Measurements from ENCODE around the gene PPP4R3A. TPM values are rescaled to one million over a fixed set of nuclear protein-coding genes. Genes with fewer than 3 reads are reported as not detected.

PPP4R3A gene
- total RNA-seq, 2 donors from 2014 or later = 57.5 to 104 TPM

DNA sequence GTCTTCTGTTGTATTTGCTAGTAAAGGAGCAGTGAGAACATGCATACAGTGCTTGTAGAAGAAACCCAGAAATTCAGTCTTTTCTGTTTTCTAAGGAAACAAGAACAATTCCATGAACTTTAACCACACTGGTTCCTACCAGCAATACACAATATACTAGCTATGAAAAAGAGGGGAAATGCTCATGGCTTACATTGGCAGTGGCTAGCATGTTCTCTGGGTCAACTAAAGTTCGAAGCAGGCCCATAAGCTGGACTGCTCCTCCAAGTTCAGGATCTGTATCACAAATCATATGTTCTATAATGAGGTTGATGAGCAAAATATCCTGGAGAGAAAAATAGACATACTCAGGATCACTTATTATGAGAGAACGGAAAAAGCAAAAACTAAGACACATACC is 37.1 kb downstream of the PPP4R3A start:
- ATAC-seq (ENCODE audit: insufficient number of reproducible peaks, low FRiP score, low read depth) = no peak
- no peak for DNase-seq (ENCODE audit: low spot score)
- TF ChIP-seq, protein P1, sequence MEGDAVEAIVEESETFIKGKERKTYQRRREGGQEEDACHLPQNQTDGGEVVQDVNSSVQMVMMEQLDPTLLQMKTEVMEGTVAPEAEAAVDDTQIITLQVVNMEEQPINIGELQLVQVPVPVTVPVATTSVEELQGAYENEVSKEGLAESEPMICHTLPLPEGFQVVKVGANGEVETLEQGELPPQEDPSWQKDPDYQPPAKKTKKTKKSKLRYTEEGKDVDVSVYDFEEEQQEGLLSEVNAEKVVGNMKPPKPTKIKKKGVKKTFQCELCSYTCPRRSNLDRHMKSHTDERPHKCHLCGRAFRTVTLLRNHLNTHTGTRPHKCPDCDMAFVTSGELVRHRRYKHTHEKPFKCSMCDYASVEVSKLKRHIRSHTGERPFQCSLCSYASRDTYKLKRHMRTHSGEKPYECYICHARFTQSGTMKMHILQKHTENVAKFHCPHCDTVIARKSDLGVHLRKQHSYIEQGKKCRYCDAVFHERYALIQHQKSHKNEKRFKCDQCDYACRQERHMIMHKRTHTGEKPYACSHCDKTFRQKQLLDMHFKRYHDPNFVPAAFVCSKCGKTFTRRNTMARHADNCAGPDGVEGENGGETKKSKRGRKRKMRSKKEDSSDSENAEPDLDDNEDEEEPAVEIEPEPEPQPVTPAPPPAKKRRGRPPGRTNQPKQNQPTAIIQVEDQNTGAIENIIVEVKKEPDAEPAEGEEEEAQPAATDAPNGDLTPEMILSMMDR (IDR thresholded peaks at IDR 0.05) = no peak
- H3K4me1 ChIP-seq (ENCODE audit: control insufficient read depth in 1 of 2, low read depth in 2 of 2) = peaks cover 0 to 11% of the 10 kb centered on the region in 2 donors
- no peaks in the 10 kb centered on the region for H3K9me3 ChIP-seq
- no peaks in the 10 kb centered on the region for H3K27me3 ChIP-seq (replicated peaks; ENCODE audit: insufficient read depth)
- H3K36me3 ChIP-seq = peaks cover 50% of the 10 kb centered on the region
- no peak overlapping the region for H3K4me3 ChIP-seq
- no peak overlapping the region for H3K27ac ChIP-seq

DNA sequence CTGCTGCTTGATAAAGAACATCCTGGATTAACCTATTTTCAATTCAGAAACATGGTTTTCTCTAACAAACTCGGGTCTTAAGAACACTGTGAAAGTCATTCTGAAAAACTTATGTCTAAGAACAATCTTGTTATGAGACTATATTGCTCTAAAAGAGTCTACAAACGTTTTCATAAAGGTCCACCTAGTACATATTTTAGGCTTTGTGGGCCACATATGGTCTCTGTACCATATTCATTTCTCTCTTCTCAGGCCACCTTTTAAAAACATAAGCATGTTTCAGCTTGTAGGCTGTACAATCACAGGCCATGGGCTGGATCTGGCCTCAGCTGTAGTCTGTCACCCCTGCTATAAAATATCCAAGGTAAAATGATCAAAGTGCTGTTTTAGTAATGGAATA is 39.9 kb downstream of the PPP4R3A start:
- no peak overlapping the region for H3K4me3 ChIP-seq
- H3K27ac ChIP-seq = no peak overlapping the region
- ATAC-seq (ENCODE audit: insufficient number of reproducible peaks, low FRiP score, low read depth) = no peak
- H3K4me1 ChIP-seq (ENCODE audit: control insufficient read depth in 1 of 2, low read depth in 2 of 2) = no peaks in the 10 kb centered on the region
- DNase-seq (ENCODE audit: low spot score) = no peak
- H3K27me3 ChIP-seq (replicated peaks; ENCODE audit: insufficient read depth) = no peaks in the 10 kb centered on the region
- no peaks in the 10 kb centered on the region for H3K9me3 ChIP-seq
- H3K36me3 ChIP-seq = peaks cover 49% of the 10 kb centered on the region
- TF ChIP-seq, protein P1 (IDR thresholded peaks at IDR 0.05) = no peak

DNA sequence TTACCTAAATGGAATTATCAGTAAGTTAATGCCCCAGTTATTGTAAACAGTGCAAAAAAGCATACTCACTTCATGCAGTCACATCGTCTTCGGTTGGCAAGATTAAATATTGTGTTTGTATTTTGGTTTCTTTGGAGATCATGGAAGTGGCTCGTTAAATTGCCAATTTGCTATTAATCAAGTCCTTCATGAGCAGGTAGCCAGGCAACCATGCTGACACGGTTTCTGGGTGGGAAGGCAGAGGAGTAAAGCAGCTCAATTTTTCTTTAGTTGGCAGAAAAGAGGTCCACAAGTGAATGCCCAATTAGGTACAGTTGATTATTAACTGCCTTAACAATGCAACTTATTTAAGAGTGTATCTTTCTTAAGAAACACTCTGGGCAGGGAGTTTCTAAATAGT is 43.9 kb downstream of the PPP4R3A start:
- no peak for ATAC-seq (ENCODE audit: insufficient number of reproducible peaks, low FRiP score, low read depth)
- H3K4me1 ChIP-seq (ENCODE audit: control insufficient read depth in 1 of 2, low read depth in 2 of 2) = no peaks in the 10 kb centered on the region
- peaks cover 47% of the 10 kb centered on the region for H3K36me3 ChIP-seq
- no peak overlapping the region for H3K4me3 ChIP-seq
- no peak for DNase-seq (ENCODE audit: low spot score)
- no peak overlapping the region for H3K27ac ChIP-seq
- no peaks in the 10 kb centered on the region for H3K27me3 ChIP-seq (replicated peaks; ENCODE audit: insufficient read depth)
- TF ChIP-seq, protein P1 (IDR thresholded peaks at IDR 0.05) = no peak
- H3K9me3 ChIP-seq = no peaks in the 10 kb centered on the region

DNA sequence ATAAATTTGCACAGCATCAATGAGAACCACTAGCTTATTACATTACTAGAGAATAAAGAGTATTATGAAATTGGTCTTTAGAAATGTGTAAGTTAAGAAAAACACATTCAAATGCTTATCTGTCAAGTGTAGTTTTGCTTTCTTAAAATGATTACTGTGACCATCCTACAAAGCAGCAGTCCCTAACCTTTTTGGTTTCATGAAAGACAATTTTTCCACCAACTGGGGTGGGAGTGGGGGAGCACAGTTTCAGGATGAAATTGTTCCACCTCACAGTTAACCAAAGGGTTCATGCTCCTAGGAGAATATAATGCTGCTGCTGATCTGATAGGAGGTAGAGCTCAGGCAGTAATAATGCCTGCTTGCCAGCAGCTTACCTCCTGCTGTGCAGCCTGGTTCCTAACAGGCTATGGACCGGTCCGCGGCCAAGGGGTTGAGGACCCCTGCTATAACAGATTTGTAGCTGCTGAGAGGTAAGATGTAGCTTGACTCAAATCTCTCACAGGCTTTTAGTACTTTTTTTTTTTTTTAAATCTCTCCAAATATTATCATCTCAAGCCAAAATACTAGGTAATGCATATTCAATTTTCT is 45.4 kb downstream of the PPP4R3A start:
- no peaks in the 10 kb centered on the region for H3K4me1 ChIP-seq (ENCODE audit: control insufficient read depth in 1 of 2, low read depth in 2 of 2)
- H3K27ac ChIP-seq = no peak overlapping the region
- H3K27me3 ChIP-seq (replicated peaks; ENCODE audit: insufficient read depth) = no peaks in the 10 kb centered on the region
- H3K9me3 ChIP-seq = no peaks in the 10 kb centered on the region
- ATAC-seq (ENCODE audit: insufficient number of reproducible peaks, low FRiP score, low read depth) (no peak), DNase-seq (ENCODE audit: low spot score) (no peak)
- peaks cover 50% of the 10 kb centered on the region for H3K36me3 ChIP-seq
- no peak overlapping the region for H3K4me3 ChIP-seq
- TF ChIP-seq, protein P1 (IDR thresholded peaks at IDR 0.05) = no peak

DNA sequence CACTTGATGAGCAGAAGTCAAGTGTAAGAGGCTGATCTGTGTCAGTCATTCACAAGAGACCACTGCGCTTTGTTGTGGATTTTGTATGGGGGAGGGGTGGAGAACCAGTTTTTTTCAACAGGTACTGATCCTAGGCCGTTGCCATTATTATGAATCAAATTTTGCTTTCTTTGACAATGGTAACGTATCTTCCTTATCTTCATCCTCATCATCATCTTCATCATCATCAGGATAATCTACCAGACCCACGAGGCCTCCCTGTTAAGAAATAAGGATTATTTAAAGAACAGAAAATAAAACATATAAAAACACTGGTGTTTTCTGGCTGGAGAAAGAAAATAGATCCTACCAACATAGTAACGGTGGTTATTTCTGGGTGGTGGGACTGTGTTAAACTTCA is 51.5 kb downstream of the PPP4R3A start:
- peaks cover 43% of the 10 kb centered on the region for H3K36me3 ChIP-seq
- no peak overlapping the region for H3K27ac ChIP-seq
- DNase-seq (ENCODE audit: low spot score) = no peak
- TF ChIP-seq, protein P1 (IDR thresholded peaks at IDR 0.05) = no peak
- no peaks in the 10 kb centered on the region for H3K9me3 ChIP-seq
- no peak for ATAC-seq (ENCODE audit: insufficient number of reproducible peaks, low FRiP score, low read depth)
- H3K27me3 ChIP-seq (replicated peaks; ENCODE audit: insufficient read depth) = no peaks in the 10 kb centered on the region
- no peaks in the 10 kb centered on the region for H3K4me1 ChIP-seq (ENCODE audit: control insufficient read depth in 1 of 2, low read depth in 2 of 2)
- H3K4me3 ChIP-seq = no peak overlapping the region

All from thoracic aorta (tissue), 2 donors.